HCT116 (cell line): ENCODE results near the gene MCF2L2. TPM values are rescaled to one million over a fixed set of nuclear protein-coding genes. Genes with fewer than 3 reads are reported as not detected.

Experiments used
- ATAC-seq: fragments of 200-7000 bp; cut with Tn5 transposase; 2 replicates; pipeline ENCODE4 v1.9.1; 2020; ENCODE audit warnings: mild to moderate bottlenecking, moderate library complexity
- BruUV-seq: library from RNA; stranded (reverse); fragments of 400-500 nt; replicated peaks from 2 replicates; lab custom pipeline; 2021; lab: Mats Ljungman, UMichigan
- CTCF ChIA-PET: fragments of 300-600 bp; sonication (Branson Sonifier 250); formaldehyde crosslinking; loops from one replicate; lab custom pipeline; 2021; ENCODE audit warnings: antibody characterized with exemption; lab: Charles Lee
- POLR2A ChIA-PET: fragments of 300-600, 350-600 bp; sonication (Branson Sonifier 250); formaldehyde crosslinking; loops from one replicate; lab custom pipeline; 2021; ENCODE audit warnings: antibody characterized with exemption; lab: Charles Lee
- RAD21 ChIA-PET, 2 experiments: fragments of 300-600 bp; sonication (Branson Sonifier 250); formaldehyde crosslinking; loops; one replicate each; lab custom pipeline; 2023; ENCODE audit warnings: low total read pairs in 2 of 2; ENCODE audit not compliant: uncharacterized antibody in 2 of 2, unreplicated experiment in 2 of 2, low non-redundant PET in 1 of 2; lab: Charles Lee
- DNase-seq: peaks from one replicate; pipeline ENCODE4 v3.0.0-alpha.2; 2010; ENCODE audit warnings: low read depth, low spot score
- H2AFZ ChIP-seq: fragments of 200-600 bp; shearing (Covaris generic), sonication (generic); 2 replicates; pipeline ENCODE4 v1.6.1; 2017; ENCODE audit warnings: low read depth, mixed run types, mixed read lengths, antibody characterized with exemption, low read length; ENCODE audit not compliant: poor library complexity, severe bottlenecking
- H3K27ac ChIP-seq: 2 replicates; pipeline ENCODE4 v1.5.1; 2012; ENCODE audit warnings: low read depth, low read length
- H3K27me3 ChIP-seq: fragments of 200-600 bp; sonication (generic); 2 replicates; pipeline ENCODE4 v1.6.1; 2016; ENCODE audit warnings: mixed run types, low read length, mixed read lengths; ENCODE audit not compliant: insufficient read depth
- H3K36me3 ChIP-seq, 2 experiments: fragments of 200-500 bp in 1 of 2; fragments of 200-600 bp in 1 of 2; sonication (Bioruptor generic) in 1 of 2; sonication (generic) in 1 of 2; 2 replicates each; pipeline versions ENCODE4 v1.5.1 to v1.6.1; 2014 to 2016; ENCODE audit warnings: low read length in 2 of 2, inconsistent platforms in 1 of 2, mixed read lengths in 1 of 2, mixed run types in 1 of 2; ENCODE audit not compliant: insufficient read depth in 2 of 2, control insufficient read depth in 1 of 2
- H3K4me1 ChIP-seq, 2 experiments: fragments of 200-600 bp in 1 of 2; sonication (generic) in 1 of 2; 2 replicates each; pipeline versions ENCODE4 v1.5.1 to v1.6.1; 2012 to 2017; ENCODE audit warnings: low read length in 2 of 2, inconsistent platforms in 1 of 2, mild to moderate bottlenecking in 1 of 2, mixed read lengths in 1 of 2, mixed run types in 1 of 2, moderate library complexity in 1 of 2; ENCODE audit not compliant: insufficient read depth in 2 of 2, control insufficient read depth in 1 of 2
- H3K4me2 ChIP-seq: fragments of 200-600 bp; sonication (generic); 2 replicates; pipeline ENCODE4 v1.6.1; 2017; ENCODE audit warnings: mixed run types, low read length, mixed read lengths
- H3K4me3 ChIP-seq, 2 experiments: fragments of 200-600 bp in 1 of 2; sonication (generic) in 1 of 2; replicated peaks in 1 of 2; 2 replicates each; pipeline ENCODE4 v1.5.1; 2011 to 2016; ENCODE audit warnings: low read length in 2 of 2, control low read depth in 1 of 2, low read depth in 1 of 2, mild to moderate bottlenecking in 1 of 2, mixed read lengths in 1 of 2, mixed run types in 1 of 2
- H3K79me2 ChIP-seq: fragments of 200-600 bp; sonication (generic); 2 replicates; pipeline ENCODE4 v1.6.1; 2017; ENCODE audit warnings: mild to moderate bottlenecking, mixed run types, low read length, moderate library complexity, mixed read lengths; ENCODE audit not compliant: insufficient read depth
- H3K9ac ChIP-seq: fragments of 200-600 bp; sonication (generic); 2 replicates; pipeline ENCODE4 v1.6.1; 2016; ENCODE audit warnings: low read length, mixed read lengths
- H3K9me2 ChIP-seq: fragments of 200-600 bp; sonication (generic), shearing (Covaris generic); 2 replicates; pipeline ENCODE4 v1.6.1; 2017; ENCODE audit warnings: mixed run types, mild to moderate bottlenecking, moderate library complexity; ENCODE audit not compliant: insufficient read depth
- H3K9me3 ChIP-seq, 2 experiments: fragments of 200-500 bp in 1 of 2; fragments of 200-600 bp in 1 of 2; sonication (Bioruptor generic) in 1 of 2; sonication (generic) in 1 of 2; 2 replicates each; pipeline ENCODE4 v1.6.1; 2014 to 2017; ENCODE audit warnings: low read length in 2 of 2, mixed read lengths in 2 of 2, inconsistent platforms in 1 of 2, low read depth in 1 of 2, mild to moderate bottlenecking in 1 of 2, mixed run types in 1 of 2, moderate library complexity in 1 of 2; ENCODE audit not compliant: control insufficient read depth in 1 of 2, insufficient read depth in 1 of 2
- H4K20me1 ChIP-seq: fragments of 200-600 bp; sonication (generic), shearing (Covaris generic); 2 replicates; pipeline ENCODE4 v1.6.1; 2017; ENCODE audit warnings: mixed run types, mild to moderate bottlenecking, moderate library complexity; ENCODE audit not compliant: insufficient read depth
- CBX3 ChIP-seq: IDR thresholded peaks from 2 replicates; pipeline ENCODE4 v1.6.1; 2012; ENCODE audit warnings: low read depth
- CEBPB ChIP-seq: IDR thresholded peaks from 2 replicates; pipeline ENCODE4 v1.6.1; 2012; ENCODE audit warnings: low read depth
- EGR1 ChIP-seq: IDR thresholded peaks from 2 replicates; pipeline ENCODE4 v1.6.1; 2012; ENCODE audit warnings: low read depth
- ELF1 ChIP-seq: IDR thresholded peaks from 2 replicates; pipeline ENCODE4 v1.6.1; 2012; ENCODE audit warnings: low read depth, borderline replicate concordance
- EZH2 ChIP-seq: fragments of 200-600 bp; sonication (generic); IDR thresholded peaks from 2 replicates; pipeline ENCODE4 v1.6.1; 2017; ENCODE audit warnings: antibody characterized with exemption, mixed run types
- EZH2phosphoT487 ChIP-seq: fragments of 200-600 bp; IDR thresholded peaks from 2 replicates; pipeline ENCODE4 v1.6.1; 2018; ENCODE audit warnings: antibody characterized with exemption, borderline replicate concordance
- FOSL1 ChIP-seq: IDR thresholded peaks from 2 replicates; pipeline ENCODE4 v1.6.1; 2012; ENCODE audit warnings: low read depth
- JUND ChIP-seq: IDR thresholded peaks from 2 replicates; pipeline ENCODE4 v1.6.1; 2012
- POLR2A ChIP-seq: IDR thresholded peaks from 2 replicates; pipeline ENCODE4 v1.7.0; 2011; ENCODE audit warnings: borderline replicate concordance; ENCODE audit not compliant: insufficient read depth, insufficient read length; ENCODE audit errors: extremely low read depth
- RAD21 ChIP-seq: IDR thresholded peaks from 2 replicates; pipeline ENCODE4 v1.6.1; 2012; ENCODE audit warnings: low read depth, mild to moderate bottlenecking
- SIN3A ChIP-seq: IDR thresholded peaks from 2 replicates; pipeline ENCODE4 v1.6.1; 2012; ENCODE audit warnings: low read depth
- SP1 ChIP-seq: IDR thresholded peaks from 2 replicates; pipeline ENCODE4 v1.6.1; 2012; ENCODE audit warnings: low read depth
- SRF ChIP-seq: IDR thresholded peaks from 2 replicates; pipeline ENCODE4 v1.6.1; 2012; ENCODE audit warnings: low read depth
- TCF7L2 ChIP-seq: IDR thresholded peaks from 2 replicates; pipeline ENCODE4 v1.7.0; 2011; ENCODE audit warnings: borderline replicate concordance, inconsistent platforms; ENCODE audit not compliant: insufficient read depth, insufficient read length; ENCODE audit errors: extremely low read depth
- intact Hi-C: fragments of 100-400 bp; cut with micrococcal nuclease; formaldehyde crosslinking; loops from 2 replicates; pipeline ENCODE4 v1.10.0; 2022
- total RNA-seq: library from RNA; stranded (reverse); gene quantifications from one replicate; pipeline ENCODE4 v1.2.1, GENCODE V29; 2021; ENCODE audit not compliant: unreplicated experiment
- TF ChIP-seq, protein P1 (sequence below): IDR thresholded peaks from 2 replicates; pipeline ENCODE4 v1.6.1; 2012
- TF ChIP-seq, protein P2 (sequence below): IDR thresholded peaks from 2 replicates; pipeline ENCODE4 v1.6.1; 2012; ENCODE audit warnings: low read depth
- TF ChIP-seq, protein P3 (sequence below): IDR thresholded peaks from 2 replicates; pipeline ENCODE4 v1.6.1; 2012
- TF ChIP-seq, protein P4 (sequence below): IDR thresholded peaks from 2 replicates; pipeline ENCODE4 v1.6.1; 2011; ENCODE audit warnings: mild to moderate bottlenecking, low read length, moderate library complexity; ENCODE audit not compliant: insufficient replicate concordance; ENCODE audit errors: extremely low read depth
- TF ChIP-seq, protein P5 (sequence below), 3 experiments: fragments of 200-600 bp in 1 of 3; sonication (generic) in 1 of 3; IDR thresholded peaks in 2 of 3; conservative IDR thresholded peaks in 1 of 3; 2 replicates each; pipeline ENCODE4 v1.5.1; 2012 to 2017; ENCODE audit warnings: low read depth in 2 of 3, low read length in 2 of 3, antibody characterized with exemption in 1 of 3, borderline replicate concordance in 1 of 3, control low read depth in 1 of 3, mild to moderate bottlenecking in 1 of 3, mixed read lengths in 1 of 3, mixed run types in 1 of 3, moderate library complexity in 1 of 3; ENCODE audit not compliant: insufficient read depth in 1 of 3

The MCF2L2 gene
- total RNA-seq, 1 experiment from 2014 or later, result 1.5 TPM

DNA sequence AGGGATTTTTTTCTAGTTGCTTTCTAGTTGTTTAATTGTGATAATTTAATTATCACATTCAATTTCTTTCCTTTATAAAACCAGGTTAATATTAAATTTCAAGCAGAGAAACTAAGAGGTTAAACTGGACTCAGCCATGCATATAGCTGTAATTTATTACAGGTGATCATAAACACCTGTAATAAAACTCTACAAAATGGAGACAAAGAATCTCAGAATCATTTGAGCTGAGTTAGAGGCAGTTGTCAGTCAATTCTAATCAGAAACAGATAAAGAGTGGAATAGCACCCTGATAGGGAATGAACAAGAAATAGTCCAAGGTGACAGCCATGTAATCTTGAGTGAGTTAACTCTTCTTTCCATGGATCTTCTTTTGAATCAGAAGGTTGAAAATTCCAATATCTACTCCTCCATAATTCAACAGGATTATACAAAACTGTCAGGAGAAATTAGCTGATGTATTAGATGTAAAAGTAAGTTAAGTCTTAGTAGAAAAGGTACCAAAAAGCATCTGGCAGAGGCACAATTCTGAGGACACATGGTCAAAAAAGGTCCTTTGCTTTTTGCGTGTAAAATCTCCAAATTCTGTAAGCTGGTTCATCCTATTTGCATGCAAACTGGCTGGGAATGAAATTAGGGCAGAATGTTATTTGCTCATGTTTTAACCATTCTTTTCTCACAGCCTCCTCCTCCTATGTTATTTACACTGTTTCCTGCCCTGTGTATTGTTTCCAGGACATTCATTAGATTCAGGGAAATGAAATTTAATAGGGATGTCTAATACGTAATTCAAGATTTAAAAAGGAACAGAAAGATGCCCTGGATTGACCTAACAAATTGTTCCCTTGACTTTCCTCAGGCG is 214.8 kb downstream of the MCF2L2 start:
- Histone ChIP-seq H2AFZ (no peak overlapping the region), H3K9me2 (no peaks in the 10 kb centered on the region), H3K27me3 (no peaks in the 10 kb centered on the region), H3K36me3 (no peaks in the 10 kb centered on the region), H3K4me1 (peaks cover 0 to 12% of the 10 kb centered on the region in 2 experiments; a peak in 1 of 4 replicates), H3K4me3 (no peak overlapping the region), H3K79me2 (no peaks in the 10 kb centered on the region), H3K9ac (no peak overlapping the region), H3K4me2 (no peak overlapping the region), H3K9me3 (no peaks in the 10 kb centered on the region), H3K27ac (no peak overlapping the region), H4K20me1 (no peaks in the 10 kb centered on the region)
- TF ChIP-seq SP1 (no peak), ELF1 (no peak), FOSL1 (no peak), EZH2 (no peak), JUND (no peak), EZH2phosphoT487 (no peak), TCF7L2 (no peak), SIN3A (no peak), SRF (no peak), CEBPB (no peak), RAD21 (no peak), EGR1 (no peak), CBX3 (no peak), POLR2A (no peak)
- TF ChIP-seq, protein P1, sequence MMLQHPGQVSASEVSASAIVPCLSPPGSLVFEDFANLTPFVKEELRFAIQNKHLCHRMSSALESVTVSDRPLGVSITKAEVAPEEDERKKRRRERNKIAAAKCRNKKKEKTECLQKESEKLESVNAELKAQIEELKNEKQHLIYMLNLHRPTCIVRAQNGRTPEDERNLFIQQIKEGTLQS, result no peak
- TF ChIP-seq, protein P2, sequence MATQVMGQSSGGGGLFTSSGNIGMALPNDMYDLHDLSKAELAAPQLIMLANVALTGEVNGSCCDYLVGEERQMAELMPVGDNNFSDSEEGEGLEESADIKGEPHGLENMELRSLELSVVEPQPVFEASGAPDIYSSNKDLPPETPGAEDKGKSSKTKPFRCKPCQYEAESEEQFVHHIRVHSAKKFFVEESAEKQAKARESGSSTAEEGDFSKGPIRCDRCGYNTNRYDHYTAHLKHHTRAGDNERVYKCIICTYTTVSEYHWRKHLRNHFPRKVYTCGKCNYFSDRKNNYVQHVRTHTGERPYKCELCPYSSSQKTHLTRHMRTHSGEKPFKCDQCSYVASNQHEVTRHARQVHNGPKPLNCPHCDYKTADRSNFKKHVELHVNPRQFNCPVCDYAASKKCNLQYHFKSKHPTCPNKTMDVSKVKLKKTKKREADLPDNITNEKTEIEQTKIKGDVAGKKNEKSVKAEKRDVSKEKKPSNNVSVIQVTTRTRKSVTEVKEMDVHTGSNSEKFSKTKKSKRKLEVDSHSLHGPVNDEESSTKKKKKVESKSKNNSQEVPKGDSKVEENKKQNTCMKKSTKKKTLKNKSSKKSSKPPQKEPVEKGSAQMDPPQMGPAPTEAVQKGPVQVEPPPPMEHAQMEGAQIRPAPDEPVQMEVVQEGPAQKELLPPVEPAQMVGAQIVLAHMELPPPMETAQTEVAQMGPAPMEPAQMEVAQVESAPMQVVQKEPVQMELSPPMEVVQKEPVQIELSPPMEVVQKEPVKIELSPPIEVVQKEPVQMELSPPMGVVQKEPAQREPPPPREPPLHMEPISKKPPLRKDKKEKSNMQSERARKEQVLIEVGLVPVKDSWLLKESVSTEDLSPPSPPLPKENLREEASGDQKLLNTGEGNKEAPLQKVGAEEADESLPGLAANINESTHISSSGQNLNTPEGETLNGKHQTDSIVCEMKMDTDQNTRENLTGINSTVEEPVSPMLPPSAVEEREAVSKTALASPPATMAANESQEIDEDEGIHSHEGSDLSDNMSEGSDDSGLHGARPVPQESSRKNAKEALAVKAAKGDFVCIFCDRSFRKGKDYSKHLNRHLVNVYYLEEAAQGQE, result no peak
- TF ChIP-seq, protein P3, sequence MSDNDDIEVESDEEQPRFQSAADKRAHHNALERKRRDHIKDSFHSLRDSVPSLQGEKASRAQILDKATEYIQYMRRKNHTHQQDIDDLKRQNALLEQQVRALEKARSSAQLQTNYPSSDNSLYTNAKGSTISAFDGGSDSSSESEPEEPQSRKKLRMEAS, result no peak
- TF ChIP-seq, protein P4, sequence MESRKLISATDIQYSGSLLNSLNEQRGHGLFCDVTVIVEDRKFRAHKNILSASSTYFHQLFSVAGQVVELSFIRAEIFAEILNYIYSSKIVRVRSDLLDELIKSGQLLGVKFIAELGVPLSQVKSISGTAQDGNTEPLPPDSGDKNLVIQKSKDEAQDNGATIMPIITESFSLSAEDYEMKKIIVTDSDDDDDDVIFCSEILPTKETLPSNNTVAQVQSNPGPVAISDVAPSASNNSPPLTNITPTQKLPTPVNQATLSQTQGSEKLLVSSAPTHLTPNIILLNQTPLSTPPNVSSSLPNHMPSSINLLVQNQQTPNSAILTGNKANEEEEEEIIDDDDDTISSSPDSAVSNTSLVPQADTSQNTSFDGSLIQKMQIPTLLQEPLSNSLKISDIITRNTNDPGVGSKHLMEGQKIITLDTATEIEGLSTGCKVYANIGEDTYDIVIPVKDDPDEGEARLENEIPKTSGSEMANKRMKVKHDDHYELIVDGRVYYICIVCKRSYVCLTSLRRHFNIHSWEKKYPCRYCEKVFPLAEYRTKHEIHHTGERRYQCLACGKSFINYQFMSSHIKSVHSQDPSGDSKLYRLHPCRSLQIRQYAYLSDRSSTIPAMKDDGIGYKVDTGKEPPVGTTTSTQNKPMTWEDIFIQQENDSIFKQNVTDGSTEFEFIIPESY, result no peak
- TF ChIP-seq, protein P5, sequence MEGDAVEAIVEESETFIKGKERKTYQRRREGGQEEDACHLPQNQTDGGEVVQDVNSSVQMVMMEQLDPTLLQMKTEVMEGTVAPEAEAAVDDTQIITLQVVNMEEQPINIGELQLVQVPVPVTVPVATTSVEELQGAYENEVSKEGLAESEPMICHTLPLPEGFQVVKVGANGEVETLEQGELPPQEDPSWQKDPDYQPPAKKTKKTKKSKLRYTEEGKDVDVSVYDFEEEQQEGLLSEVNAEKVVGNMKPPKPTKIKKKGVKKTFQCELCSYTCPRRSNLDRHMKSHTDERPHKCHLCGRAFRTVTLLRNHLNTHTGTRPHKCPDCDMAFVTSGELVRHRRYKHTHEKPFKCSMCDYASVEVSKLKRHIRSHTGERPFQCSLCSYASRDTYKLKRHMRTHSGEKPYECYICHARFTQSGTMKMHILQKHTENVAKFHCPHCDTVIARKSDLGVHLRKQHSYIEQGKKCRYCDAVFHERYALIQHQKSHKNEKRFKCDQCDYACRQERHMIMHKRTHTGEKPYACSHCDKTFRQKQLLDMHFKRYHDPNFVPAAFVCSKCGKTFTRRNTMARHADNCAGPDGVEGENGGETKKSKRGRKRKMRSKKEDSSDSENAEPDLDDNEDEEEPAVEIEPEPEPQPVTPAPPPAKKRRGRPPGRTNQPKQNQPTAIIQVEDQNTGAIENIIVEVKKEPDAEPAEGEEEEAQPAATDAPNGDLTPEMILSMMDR (IDR thresholded peaks at IDR 0.05 in 2 of 3, conservative IDR thresholded peaks at IDR 0.05 in 1 of 3; ENCODE audit: borderline replicate concordance in 1 of 3, insufficient read depth in 1 of 3, low read depth in 2 of 3, low read length in 2 of 3), result no peak
- ChIA-PET CTCF (no interaction called here), RAD21 (no interaction called here), POLR2A (no interaction called here)
- no TSS peak for BruUV-seq
- ATAC-seq, result no peak
- intact Hi-C loops, result no loop called here
- no peak for DNase-seq
